ENCODE results near the gene ARID1A. TPM values are rescaled to one million over a fixed set of nuclear protein-coding genes. Genes with fewer than 3 reads are reported as not detected.

ARID1A gene
- total RNA-seq, 6 experiments from 2014 or later = 22.2 to 36.4 (median 29.4) TPM

- no peaks in the 10 kb centered on the region for H3K9me3 ChIP-seq
- no peaks in the 10 kb centered on the region for H3K36me3 ChIP-seq
- no peaks in the 10 kb centered on the region for H3K27me3 ChIP-seq
- no peak overlapping the region for H3K4me3 ChIP-seq
- intact Hi-C loops (cut with DNase I) = loop anchor here (5.0 to 10.0 kb wide), 2 partner anchors 186 to 189 kb away; no protein-coding TSS in a partner anchor
- no peak for TF ChIP-seq CTCF (IDR thresholded peaks at IDR 0.05)
- TF ChIP-seq POLR2A (IDR thresholded peaks at IDR 0.05) = no peak
- H3K27ac ChIP-seq = no peak overlapping the region
- WGBS (ENCODE audit: insufficient coverage, low coverage, low lambda C conversion rate, missing lambda C conversion rate) = 47% methylated on average over 5 of the region's 6 CpGs
- DNase-seq (no peak), ATAC-seq (no peak)
- H3K4me1 ChIP-seq = peaks cover 0 to 35% (median 18%) of the 10 kb centered on the region in 4 donors
Measured at GRCh38 chr1:26791148-26791547, 95.3 kb downstream of the ARID1A start.

GRCh38 chr1:26791626-26792025 is 95.8 kb downstream of the ARID1A start:
- no peak overlapping the region for H3K4me3 ChIP-seq
- H3K9me3 ChIP-seq = no peaks in the 10 kb centered on the region
- TF ChIP-seq POLR2A (IDR thresholded peaks at IDR 0.05) = no peak
- TF ChIP-seq CTCF (IDR thresholded peaks at IDR 0.05) = no peak
- peaks cover 0 to 30% (median 13%) of the 10 kb centered on the region in 4 donors for H3K4me1 ChIP-seq
- H3K27me3 ChIP-seq = no peaks in the 10 kb centered on the region
- H3K36me3 ChIP-seq = no peaks in the 10 kb centered on the region
- DNase-seq (no peak), ATAC-seq (no peak)
- intact Hi-C loops (cut with DNase I) = loop anchor here (5.0 to 10.0 kb wide), 2 partner anchors 187 to 189 kb away; no protein-coding TSS in a partner anchor
- no peak overlapping the region for H3K27ac ChIP-seq
- 15% methylated on average over 2 of the region's 3 CpGs for WGBS (ENCODE audit: insufficient coverage, low coverage, low lambda C conversion rate, missing lambda C conversion rate)

GRCh38 chr1:26792924-26793323 is 97.1 kb downstream of the ARID1A start:
- H3K36me3 ChIP-seq = no peaks in the 10 kb centered on the region
- H3K4me1 ChIP-seq = peaks cover 0 to 39% (median 18%) of the 10 kb centered on the region in 4 donors
- DNase-seq = no peak
- no peak for TF ChIP-seq POLR2A (IDR thresholded peaks at IDR 0.05)
- no peak for TF ChIP-seq CTCF (IDR thresholded peaks at IDR 0.05)
- H3K9me3 ChIP-seq = no peaks in the 10 kb centered on the region
- H3K4me3 ChIP-seq = no peak overlapping the region
- ATAC-seq = no peak
- intact Hi-C loops (cut with DNase I) = loop anchor here (5.0 to 10.0 kb wide), 2 partner anchors 188 to 191 kb away; no protein-coding TSS in a partner anchor
- H3K27me3 ChIP-seq = no peaks in the 10 kb centered on the region
- 85% methylated on average over 2 of the region's 2 CpGs for WGBS (ENCODE audit: insufficient coverage, low coverage, low lambda C conversion rate, missing lambda C conversion rate)
- no peak overlapping the region for H3K27ac ChIP-seq

- no peaks in the 10 kb centered on the region for H3K27me3 ChIP-seq
- H3K9me3 ChIP-seq = no peaks in the 10 kb centered on the region
- no peak for TF ChIP-seq POLR2A (IDR thresholded peaks at IDR 0.05)
- no peak for TF ChIP-seq CTCF (IDR thresholded peaks at IDR 0.05)
- DNase-seq = peak; percentile 67 to 85 (median 82)
- 51% methylated on average over 3 of the region's 5 CpGs for WGBS (ENCODE audit: insufficient coverage, low coverage, low lambda C conversion rate, missing lambda C conversion rate)
- H3K4me3 ChIP-seq = no peak overlapping the region
- ATAC-seq = peak; percentile 72 to 87 (median 78)
- peaks cover 0 to 48% (median 23%) of the 10 kb centered on the region in 4 donors for H3K4me1 ChIP-seq
- H3K27ac ChIP-seq = peak overlapping the region in 1 of 3 donors; percentile 4
- no peaks in the 10 kb centered on the region for H3K36me3 ChIP-seq
- intact Hi-C loops (cut with DNase I) = loop anchor here (5.0 to 10.0 kb wide), 2 partner anchors 190 to 192 kb away; no protein-coding TSS in a partner anchor
Measured at GRCh38 chr1:26794391-26794790, 98.6 kb downstream of the ARID1A start.

Data from right lobe of liver (tissue), 6 donors.